ENCODE measurements around the gene ARAP1.

The ARAP1 gene

DNA sequence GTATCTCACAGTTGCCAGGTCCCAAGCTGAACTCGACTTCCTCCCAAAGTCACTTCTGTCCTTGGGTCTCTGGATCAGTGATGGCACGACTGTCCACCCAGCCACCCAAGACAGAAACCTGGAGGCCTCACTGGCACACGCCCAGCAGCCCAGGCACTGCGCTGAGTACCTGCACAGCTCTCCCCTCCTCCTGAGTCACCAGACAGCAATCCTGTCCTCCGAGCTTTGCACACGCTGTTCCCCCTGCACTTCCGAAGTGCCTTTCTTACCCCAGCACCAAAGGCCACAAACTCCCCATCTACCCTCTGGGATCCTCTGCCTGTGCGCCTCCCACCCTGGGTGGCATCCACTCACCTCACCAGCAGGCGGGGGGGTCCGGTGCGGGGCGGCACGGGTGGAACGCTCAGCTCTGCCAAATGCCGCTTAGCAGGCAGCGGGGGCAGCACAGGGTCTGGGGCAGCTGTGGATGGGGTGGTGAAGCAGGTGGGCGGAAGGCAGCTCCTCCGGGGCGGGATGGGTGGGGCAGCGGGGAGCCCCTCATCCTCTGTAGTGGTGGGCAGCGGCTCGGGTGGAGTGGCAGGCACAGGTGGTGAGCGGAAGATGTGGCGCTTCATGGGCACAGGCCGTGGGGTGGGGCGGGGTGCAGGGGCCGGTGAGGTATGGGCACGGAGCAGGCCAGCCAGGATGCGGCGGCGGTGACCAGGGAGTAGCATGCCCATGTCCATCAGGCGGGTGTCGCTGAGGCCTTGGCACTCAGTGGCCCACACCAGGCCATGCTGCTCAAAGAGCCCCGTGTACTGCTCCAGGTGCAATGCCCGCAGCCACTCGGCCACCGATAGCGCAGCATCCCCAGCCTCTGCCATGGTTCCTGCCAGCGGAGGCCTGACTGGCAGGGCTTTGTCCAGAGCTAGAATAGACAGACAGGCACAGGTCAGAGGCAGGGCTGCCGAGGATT lies 25.7 kb downstream of the ARAP1 start:
- DNase-seq (ENCODE audit: low read depth in 2 of 2): no peak
- TF ChIP-seq, protein P1, sequence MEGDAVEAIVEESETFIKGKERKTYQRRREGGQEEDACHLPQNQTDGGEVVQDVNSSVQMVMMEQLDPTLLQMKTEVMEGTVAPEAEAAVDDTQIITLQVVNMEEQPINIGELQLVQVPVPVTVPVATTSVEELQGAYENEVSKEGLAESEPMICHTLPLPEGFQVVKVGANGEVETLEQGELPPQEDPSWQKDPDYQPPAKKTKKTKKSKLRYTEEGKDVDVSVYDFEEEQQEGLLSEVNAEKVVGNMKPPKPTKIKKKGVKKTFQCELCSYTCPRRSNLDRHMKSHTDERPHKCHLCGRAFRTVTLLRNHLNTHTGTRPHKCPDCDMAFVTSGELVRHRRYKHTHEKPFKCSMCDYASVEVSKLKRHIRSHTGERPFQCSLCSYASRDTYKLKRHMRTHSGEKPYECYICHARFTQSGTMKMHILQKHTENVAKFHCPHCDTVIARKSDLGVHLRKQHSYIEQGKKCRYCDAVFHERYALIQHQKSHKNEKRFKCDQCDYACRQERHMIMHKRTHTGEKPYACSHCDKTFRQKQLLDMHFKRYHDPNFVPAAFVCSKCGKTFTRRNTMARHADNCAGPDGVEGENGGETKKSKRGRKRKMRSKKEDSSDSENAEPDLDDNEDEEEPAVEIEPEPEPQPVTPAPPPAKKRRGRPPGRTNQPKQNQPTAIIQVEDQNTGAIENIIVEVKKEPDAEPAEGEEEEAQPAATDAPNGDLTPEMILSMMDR (IDR thresholded peaks at IDR 0.05; ENCODE audit: low read depth, low read length): no peak
- no peak overlapping the region for H3K4me3 ChIP-seq (replicated peaks in 1 of 2; ENCODE audit: low read depth in 2 of 2, low read length in 2 of 2)

DNA sequence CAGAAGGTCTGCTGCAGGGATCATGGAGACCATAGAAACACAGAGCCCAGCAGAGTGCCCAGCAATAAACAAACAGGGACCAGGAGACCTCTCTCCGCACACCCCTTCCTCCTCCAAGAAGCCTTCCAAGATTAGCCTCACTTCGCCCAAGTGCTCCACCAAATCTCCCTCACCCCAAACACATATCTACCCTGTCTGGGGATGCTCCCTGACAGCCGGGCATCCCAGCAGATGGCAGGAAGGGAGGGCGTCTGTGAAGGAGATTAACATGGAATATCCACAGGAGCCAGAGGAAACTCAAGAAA lies 26.5 kb downstream of the ARAP1 start:
- TF ChIP-seq, protein P1 (IDR thresholded peaks at IDR 0.05; ENCODE audit: low read depth, low read length): no peak
- no peak overlapping the region for H3K4me3 ChIP-seq (replicated peaks in 1 of 2; ENCODE audit: low read depth in 2 of 2, low read length in 2 of 2)
- no peak for DNase-seq (ENCODE audit: low read depth in 2 of 2)

- no peak overlapping the region for H3K4me3 ChIP-seq (replicated peaks in 1 of 2; ENCODE audit: low read depth in 2 of 2, low read length in 2 of 2)
- TF ChIP-seq, protein P1 (IDR thresholded peaks at IDR 0.05; ENCODE audit: low read depth, low read length): peak; percentile 88
- DNase-seq (ENCODE audit: low read depth in 2 of 2): peak; percentile 89 to 92
Observed at GRCh38 chr11:72724851-72725723, 27.1 kb downstream of the ARAP1 start.

DNA sequence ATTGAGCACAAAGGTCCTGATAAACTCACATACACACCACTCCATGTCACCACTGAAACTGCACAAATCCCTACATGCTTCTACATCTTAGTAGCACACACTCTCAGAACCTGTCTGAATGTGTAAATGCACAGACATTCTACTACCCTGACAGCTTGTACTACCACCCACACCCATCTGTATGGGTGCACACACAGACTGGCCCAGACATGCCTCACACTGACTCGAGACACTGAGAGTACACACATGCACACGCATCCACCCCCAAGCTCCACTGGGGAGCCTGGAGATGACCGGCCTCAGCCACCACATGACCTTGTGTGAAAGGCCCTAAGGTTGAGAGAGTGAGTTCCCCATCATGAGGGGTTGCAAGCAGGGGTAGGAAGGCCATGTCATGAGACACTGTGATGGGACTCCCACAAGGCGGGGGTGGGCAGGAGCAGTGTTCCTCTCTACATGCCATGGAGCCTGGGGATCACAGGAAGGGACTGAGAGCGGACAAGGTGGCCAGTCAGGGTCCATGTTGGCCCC lies 28.1 kb downstream of the ARAP1 start:
- TF ChIP-seq, protein P1 (IDR thresholded peaks at IDR 0.05; ENCODE audit: low read depth, low read length): no peak

GRCh38 chr11:72723508-72723907 lies 28.7 kb downstream of the ARAP1 start:
- H3K4me3 ChIP-seq (replicated peaks in 1 of 2; ENCODE audit: low read depth in 2 of 2, low read length in 2 of 2): no peak overlapping the region
- TF ChIP-seq, protein P1 (IDR thresholded peaks at IDR 0.05; ENCODE audit: low read depth, low read length): no peak
- no peak for DNase-seq (ENCODE audit: low read depth in 2 of 2)

More for the DNA sequence above, 28.1 kb downstream of the ARAP1 start:
- H3K4me3 ChIP-seq (replicated peaks in 1 of 2; ENCODE audit: low read depth in 2 of 2, low read length in 2 of 2): no peak overlapping the region
- no peak for DNase-seq (ENCODE audit: low read depth in 2 of 2)

GRCh38 chr11:72722050-72722748 lies 30.0 kb downstream of the ARAP1 start:
- TF ChIP-seq, protein P1 (IDR thresholded peaks at IDR 0.05; ENCODE audit: low read depth, low read length): no peak
- H3K4me3 ChIP-seq (replicated peaks in 1 of 2; ENCODE audit: low read depth in 2 of 2, low read length in 2 of 2): peak overlapping the region; percentile 60 to 71

More at GRCh38 chr11:72722050-72722748, 30.0 kb downstream of the ARAP1 start:
- peak; percentile 93 to 97 for DNase-seq (ENCODE audit: low read depth in 2 of 2)
